Globus pallidus (tissue), 1 donor: ENCODE data around the gene PEAK1.
"Not testable (repeated sequence)": the region's sequence is repeated elsewhere in the genome, so short reads cannot be mapped to it uniquely, and the experiment has no call there.

Experiments used
- DNase-seq: peaks from one replicate; pipeline ENCODE4 v3.0.0-alpha.2; 2015; ENCODE audit warnings: low spot score

Gene PEAK1

DNA sequence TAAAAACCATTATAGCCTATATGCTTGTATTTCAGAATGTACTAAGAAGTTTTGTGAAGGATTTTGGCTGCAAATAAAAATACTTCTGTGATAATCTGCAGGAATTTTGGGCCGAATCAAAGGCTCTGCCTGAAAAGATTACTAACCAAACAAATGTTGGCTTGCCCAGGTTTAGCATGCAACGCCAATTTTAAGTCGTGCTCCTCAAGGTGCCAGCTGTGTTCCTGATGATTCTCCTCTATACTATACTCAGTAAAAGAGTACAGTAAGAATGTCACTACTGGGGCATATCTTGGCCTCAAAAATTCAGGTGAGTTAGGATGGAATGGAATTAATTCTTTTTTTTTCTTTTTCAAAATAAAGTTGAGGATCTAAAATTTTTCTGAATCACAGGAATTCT is 198.2 kb downstream of the PEAK1 start:
- no peak for DNase-seq

DNA sequence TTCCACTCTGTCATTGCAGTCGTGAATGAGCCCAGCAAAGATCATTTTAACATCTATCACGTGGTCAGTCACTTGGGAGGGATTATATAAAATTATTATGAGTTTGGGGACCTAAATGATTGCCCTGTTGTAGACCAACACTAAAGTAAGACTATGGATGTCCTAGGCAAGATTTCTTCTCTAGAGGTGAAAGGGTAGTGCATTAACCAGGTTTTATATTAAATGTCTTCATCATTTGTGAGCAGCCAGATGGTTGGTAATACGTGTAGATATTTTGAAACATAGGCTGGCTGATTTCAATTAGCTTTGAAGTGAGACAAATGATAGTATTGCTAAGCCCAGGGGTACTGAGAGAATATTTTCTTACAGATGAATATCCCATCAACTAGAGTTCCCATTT is 198.7 kb downstream of the PEAK1 start:
- no peak for DNase-seq

DNA sequence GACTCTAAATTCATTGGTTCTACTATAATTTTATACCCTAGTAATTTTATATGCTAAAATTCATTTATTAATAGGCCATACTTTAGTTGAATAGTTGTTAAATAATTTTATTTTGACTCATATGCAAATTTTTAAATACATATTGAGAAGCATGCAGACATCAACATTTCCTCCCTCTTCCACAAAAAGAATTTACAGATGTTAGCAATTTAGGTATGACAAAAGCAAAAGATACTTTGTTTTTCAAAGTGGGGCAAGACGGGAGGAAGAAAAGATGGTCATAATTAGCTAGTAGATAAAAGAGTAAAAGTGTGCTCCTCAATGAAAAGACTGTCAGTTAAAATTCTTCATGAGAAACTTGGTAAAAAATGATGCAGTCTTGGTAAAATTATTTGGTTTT is 200.1 kb downstream of the PEAK1 start:
- DNase-seq, result no peak

DNA sequence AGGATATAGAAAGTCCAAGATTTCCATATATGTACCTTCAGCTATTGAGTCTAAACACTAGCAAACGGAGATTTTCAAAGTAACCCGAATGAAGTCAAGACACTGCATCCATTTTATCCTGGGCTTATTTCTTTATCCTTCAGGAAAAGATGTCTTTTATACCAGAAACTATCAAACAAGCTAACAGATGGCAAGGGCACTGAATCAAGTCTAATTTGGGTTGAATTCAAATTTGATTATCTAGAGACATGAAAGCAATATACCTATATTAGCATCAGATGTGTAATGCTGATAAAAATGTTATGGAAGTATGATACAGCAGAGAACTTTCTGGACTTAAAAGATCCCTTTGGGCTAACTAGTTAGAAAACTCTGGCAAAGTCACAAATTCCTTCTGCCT is 210.7 kb downstream of the PEAK1 start:
- no peak for DNase-seq

DNA sequence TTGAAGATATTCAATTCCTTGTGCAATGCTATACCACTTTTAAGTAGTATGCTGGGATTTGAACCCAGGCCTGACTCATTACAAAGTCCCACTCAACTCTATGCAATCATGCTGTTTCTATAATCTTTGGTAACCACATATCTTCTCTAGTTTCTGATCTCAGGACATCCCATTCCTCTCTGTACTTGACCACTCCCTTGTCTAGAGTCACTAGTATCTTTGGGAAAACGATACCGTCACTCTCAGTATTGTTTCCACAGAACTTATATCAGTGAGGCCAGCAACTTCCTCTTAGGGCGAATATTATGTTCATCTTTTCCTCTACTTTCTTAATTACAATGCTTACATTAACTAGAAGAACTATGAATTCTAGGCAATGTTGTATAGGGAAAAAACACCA is 211.7 kb downstream of the PEAK1 start:
- no peak for DNase-seq

DNA sequence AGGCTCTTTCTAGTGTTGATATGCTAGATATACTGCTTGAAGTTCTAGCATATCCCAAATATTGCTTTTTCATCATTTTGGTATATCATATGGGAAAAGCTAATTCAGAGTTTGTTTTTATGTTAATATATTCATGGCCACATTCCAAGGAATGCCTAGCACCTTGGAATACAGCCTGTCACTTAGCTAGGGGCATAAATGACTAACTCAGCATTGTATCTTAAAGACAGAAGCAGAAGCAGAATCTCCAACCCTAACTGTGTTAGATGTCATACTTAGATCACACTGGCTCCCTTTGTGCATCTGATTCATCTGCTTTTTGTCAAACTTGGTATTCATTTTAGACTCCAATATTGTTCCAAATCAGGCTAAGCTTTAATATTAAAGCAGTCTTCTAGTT is 218.2 kb downstream of the PEAK1 start:
- DNase-seq, result no peak

DNA sequence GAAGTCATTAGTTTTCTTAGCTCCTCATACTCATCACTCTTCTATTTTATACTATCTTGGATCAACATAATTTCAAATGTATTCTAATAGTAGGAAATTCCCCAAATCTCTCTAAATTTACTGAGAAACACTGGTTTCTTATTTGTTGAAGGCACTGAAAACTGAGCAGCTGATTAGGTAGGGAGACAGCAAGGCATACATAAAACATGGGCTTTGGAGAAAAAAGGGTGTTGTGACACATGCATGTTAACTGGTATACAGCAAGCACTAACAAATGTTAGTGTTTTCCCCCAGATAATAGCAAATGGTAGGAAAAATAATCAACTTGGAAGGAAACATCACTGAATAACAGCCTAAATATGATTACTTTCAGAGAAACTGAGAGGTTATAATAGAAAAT is 223.5 kb downstream of the PEAK1 start:
- no peak for DNase-seq

DNA sequence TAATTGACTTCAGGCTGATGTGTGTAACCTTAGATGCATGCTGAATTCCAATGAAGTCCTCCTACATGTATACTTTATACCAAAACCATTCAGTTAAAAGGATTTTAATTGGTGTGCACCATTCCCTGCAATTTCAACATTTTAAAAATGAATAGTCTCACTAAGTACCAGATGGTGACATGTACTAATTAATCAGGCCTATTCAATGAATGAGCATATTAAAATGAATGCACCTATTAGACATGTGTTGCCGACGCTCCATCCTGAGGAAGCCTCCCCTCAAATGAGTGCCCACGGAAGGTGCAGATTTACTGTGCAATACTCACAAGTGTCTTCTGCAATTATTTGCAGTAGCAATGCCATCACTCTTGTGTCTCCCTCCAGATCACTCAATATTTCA is 224.3 kb downstream of the PEAK1 start:
- DNase-seq, result no peak

DNA sequence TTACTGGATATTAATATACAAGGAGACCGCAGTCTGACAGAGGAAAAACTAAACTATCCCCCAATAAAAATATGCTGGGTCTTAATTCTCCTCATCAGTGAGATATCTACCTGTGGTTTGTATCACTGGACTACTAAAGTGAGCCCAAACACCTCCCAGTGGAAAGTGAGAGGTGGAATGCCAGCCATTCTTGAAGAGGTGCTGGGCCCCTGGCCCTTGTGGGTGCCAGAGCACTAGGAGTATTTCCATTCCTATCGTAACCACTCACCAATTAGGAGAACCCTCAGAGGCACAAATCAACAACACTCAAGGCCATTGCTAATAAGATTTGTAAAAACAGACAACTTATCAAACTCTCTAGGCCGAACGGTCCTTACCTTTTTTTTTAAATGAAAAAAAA is 227.5 kb downstream of the PEAK1 start:
- no peak for DNase-seq

DNA sequence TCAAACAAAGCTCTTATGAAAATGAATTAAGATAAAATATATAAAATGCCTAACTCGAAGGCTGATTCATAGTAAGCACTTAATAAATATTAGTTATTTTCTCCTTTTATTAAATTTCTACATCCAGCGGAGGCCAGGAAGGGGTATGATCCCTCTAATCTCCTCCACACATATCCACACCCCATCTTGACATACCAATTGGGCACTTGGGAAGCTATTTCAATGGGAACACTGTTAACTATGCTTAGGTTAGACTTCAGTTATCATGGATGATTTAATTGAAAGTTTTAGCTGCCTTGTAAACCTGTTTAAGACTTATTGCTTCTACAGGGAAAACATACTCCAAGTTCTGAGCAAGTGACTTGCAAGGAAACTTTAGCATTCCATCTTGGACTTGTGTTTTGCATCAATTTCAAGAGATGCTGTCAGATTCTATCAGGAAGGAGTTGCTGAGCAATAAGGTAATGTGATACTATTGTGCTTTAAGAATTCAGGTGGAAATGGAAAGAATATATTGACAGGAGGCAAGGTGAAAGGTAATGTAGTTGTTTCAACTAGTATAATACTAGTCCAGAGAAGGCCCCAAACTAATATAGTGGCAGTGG is 228.6 kb downstream of the PEAK1 start:
- DNase-seq, result no peak

DNA sequence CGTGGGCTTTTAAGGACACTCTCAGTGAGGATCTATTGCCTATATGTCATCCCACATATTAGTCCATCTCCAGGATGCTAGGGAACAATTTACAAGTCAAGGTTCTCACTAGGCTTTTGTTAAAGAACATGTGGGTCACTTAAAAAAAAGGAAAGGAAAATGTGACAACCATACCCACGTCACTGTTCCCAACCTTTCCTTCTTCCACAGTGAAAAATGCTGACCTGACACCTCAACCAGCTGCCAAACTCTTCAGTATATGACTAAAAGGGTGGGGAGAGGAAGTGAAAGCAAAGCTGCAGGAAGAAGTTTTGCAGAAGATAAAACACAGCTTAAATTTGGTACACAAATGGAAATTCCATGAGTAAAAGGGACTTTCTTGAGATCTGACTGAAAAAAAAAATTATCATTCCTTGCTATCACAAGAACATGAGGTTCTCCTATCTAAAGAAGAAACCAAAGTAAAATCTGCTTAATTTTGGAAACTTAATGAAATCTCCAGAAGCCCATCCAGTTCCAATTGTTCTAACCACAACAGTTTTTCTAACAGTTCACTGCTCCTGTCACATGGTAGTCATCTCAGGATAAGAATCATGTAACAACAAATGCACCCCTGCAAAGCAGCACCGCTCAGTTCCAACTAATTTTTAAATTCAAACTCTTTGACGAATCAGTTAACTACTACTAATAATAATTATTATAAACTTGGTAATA is 232.0 kb downstream of the PEAK1 start:
- DNase-seq, result peak; percentile 73

DNA sequence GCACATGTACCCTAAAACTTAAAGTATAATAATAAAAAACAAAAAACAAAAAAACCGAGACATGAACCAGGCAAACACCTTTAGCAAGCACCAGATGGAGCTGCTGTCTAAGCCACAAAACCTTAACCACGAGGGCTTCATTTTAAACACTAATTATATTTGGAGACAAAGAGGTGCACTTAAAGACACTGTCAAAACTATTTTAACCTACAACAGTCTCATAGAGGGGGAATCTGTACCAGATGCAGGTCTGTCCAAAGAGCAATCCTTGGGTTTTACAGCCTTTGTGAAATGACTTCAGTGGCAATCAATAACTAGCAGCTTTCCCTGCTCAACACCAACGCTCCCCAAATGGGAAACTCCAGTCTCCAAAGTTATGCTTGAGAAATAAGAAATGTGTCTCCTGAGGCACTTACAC is 233.3 kb downstream of the PEAK1 start:
- peak; percentile 30 for DNase-seq

DNA sequence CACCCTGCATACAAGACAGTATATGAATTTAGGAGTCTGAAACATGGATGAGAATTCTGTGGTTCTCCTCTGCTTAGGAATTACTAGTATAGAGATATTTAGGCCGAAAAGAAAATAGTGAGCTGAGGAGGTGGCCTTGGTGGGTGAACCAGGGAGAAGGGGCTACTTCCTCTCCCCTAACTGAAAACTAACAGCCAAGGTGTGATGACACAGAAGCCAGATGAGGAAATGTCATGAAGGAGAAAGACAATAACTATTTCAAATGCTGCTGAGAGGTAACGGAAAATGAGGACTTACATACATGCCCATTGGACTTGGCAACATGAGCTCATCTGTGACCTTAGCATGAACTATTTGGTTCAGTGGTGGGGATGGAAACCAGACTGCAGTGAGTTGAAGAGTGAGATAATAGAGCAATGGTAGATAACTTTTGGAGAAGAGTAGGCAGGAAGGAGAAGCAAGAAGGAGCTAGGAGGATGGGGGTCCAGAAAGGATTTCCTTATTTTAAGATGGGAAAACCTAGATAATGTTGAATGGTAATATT is 234.6 kb downstream of the PEAK1 start:
- DNase-seq, result no peak

DNA sequence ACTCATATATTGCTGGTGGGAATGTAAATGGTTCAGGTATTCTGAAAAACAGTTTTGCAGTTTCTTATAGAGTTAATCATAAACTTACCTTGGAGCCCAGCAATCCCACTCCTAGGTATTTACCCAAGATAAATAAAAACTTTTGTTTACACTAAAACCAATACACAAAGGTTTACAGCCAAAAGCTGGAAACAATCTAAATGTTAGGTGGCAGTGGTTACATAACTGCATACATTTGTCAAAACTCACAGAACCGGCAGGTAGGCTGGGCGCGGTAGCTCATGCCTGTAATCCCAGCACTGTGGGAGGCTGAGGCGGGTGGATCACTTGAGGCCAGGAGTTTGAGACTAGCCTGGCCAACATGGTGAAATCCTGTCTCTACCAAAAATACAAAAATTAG is 235.6 kb downstream of the PEAK1 start:
- DNase-seq, result not testable (repeated sequence)

DNA sequence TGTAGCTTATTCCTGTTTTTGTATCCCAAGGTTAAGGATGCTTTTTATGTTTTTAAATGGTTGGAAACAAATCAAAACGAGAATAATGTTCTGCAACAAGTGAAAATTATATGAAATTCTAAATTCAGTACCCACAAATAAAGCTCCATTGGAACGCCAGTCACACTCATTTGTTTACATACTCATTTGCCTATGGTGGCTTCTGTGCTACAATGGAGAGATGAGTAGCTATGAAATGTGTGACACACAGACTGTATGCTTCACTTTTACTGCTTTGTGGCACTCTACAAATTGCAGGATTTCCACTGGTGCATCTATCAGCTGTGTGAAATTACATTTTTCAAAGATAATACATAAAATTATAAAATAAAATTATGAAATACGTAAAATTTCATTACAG is 236.8 kb downstream of the PEAK1 start:
- no peak for DNase-seq

DNA sequence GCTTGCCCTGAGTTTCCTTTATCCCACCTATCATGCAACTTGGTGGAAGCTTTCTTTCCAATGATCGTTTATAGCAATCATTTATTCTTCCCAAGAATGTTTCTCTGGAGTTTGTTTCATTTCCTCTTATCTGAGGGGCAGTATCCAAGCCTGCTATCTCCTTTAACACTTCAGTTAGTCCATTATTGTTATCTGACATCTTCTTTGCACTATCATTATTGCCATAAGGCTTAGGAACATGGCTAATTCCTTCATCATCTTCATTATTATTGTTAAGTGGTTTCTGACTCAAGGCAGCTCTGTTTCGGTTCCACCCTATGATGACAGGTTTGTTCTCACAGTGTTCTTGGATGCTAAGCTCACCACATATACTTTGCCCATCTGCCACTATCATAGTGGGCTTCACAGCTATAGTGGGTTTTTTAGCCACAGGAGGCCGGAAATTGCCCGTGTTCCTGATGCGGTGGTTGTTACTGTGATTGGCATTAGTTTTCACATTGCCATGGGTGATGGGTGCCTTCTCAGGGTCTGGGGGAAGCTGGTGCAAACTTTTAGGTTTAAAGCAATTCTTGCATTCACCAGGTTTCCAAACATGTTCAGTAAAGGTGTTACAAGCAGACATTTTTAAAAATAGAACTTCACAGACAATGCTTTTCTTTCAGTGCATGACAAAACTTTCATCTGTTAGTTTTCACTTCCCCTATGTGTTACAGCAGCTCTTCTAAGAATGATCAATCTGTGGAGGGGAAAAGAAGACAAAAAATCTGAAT is 238.4 kb downstream of the PEAK1 start:
- DNase-seq, result no peak

DNA sequence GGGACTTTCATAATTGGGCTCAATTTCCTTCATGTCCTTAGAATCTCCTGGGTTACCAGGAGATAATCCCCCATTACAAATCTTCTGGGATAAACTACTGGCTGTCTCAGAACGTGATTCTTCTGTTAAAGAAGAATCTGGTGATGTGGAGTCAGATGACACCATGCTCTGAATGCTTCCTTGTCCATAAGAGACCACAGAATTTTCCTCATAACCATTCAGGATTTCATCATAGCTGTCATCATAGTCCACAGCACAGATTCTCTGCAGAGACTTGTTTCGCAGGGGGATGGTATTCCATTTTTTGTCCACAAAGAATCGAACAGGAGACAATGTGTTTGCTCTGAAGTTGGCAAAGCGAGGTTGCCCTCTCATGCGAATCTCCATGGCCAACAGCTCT is 239.1 kb downstream of the PEAK1 start:
- no peak for DNase-seq

DNA sequence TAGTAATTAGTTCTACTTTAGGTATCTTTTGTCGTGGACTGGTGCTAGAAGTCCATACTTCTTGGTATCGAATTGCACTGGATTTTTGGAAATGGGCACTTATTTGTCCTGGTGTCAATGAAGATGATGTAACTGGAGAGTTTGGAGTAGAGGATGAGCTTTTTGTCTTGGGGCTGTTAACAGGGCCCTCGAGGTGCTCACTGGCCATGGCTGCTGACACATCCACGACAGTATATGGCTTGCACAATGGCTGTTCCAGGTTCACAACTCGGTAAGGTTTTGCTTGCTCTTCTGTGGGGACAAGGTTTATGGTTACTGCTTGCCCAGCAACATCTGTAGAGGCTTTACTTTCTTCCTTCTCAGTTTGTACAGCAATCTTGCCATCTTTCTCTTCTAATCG is 239.6 kb downstream of the PEAK1 start:
- DNase-seq, result no peak

DNA sequence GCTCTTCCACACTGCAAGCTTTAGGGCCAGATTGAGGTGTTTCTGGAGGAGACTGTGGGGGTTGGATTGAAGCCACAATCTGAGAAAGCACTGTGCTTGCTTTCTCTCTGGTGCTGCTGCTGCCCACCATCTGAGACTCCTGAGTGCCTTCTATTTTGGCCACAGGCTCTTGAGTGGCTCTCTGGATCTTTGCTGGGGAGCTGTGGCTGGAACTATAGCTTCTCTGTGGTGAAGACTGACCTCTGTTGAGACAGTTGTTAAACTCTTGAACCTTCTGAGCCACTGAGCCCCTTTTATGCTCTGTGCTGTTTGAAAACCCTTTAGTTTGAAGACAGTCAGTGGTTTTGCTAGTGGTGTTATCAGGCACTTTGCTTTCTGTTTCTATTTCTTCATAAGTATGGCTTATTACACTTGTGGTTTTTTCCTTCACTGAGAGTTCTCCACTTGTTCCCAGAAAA is 240.3 kb downstream of the PEAK1 start:
- no peak for DNase-seq

DNA sequence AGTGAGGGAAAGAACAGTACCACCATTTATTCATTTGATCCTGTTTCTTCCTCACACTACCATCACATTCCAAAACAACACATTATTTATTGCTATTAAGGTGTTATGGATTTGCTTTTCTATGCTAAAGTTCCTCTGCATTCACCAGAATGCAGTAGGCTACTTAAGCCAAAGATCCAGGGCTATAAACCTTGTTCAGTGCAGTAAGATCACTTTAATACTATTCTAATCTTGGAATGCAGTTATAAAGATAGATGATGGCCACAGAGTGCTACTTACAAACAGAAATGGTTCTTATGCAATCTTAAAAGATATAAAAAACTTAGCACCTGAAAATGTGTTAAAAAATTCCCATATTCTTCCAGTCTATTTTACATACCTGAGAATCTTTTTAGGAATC is 241.5 kb downstream of the PEAK1 start:
- no peak for DNase-seq

DNA sequence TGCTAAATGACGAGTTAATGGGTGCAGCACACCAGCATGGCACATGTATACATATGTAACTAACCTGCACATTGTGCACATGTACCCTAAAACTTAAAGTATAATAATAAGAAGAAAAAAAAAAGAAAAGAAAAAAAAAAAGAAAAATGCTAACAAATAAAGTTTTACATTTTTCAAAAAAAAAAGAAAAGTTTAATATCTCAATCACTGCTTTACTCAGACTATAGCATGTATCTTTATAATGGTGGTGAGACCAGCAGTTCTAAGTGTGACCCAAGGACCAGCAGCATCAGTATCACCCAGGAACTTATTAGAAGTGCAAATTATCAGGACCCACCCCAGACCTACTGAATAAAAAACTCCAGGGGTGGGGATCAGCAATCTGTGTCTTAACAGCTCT is 243.8 kb downstream of the PEAK1 start:
- DNase-seq, result not testable (repeated sequence)

DNA sequence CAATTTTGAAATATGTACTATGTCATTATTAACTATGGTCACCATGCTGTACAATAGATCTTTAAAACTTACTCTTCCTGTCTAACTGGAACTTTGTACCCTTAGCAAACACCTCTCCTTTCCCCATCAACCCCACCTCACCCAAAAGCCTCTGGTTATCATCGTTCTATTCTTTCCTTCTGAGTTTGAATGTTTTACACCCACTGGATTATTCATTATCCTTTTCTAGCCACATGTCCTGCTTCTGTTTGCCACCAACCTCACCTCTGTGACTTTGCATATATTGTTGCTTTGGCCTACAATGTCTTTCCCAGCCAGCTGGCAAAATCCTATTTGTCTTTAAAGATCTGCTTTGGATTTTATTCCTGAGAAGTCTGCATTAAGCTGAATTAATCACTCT is 246.4 kb downstream of the PEAK1 start:
- DNase-seq, result no peak
